Stomach (tissue), 4 donors: ENCODE measurements around the gene CPB1.

Source experiments
- EP300 ChIP-seq: sonication (generic); formaldehyde crosslinking; IDR thresholded peaks from one replicate; pipeline ENCODE4 v1.6.1; 2017; ENCODE audit warnings: antibody characterized with exemption
- POLR2A ChIP-seq, 4 donors: fragments of 450-650 bp; IDR thresholded peaks; one replicate each; pipeline ENCODE4 v1.6.1; 2016; ENCODE audit warnings: antibody characterized with exemption in 4 of 4, control low read depth in 2 of 4, mild to moderate bottlenecking in 1 of 4, moderate library complexity in 1 of 4
- POLR2AphosphoS5 ChIP-seq, 3 donors: sonication (generic); formaldehyde crosslinking; IDR thresholded peaks; one replicate each; pipeline ENCODE4 v1.6.1; 2016; ENCODE audit warnings: antibody characterized with exemption in 3 of 3
- TF ChIP-seq, protein P1 (sequence below), 7 experiments: fragments of 450-650 bp in 4 of 7; fragments of 200-600 bp in 3 of 7; sonication (generic) in 3 of 7; IDR thresholded peaks; one replicate each; pipeline ENCODE4 v1.5.1; 2016 to 2019; ENCODE audit warnings: antibody characterized with exemption in 7 of 7, control low read depth in 2 of 7, mild to moderate bottlenecking in 1 of 7

DNA sequence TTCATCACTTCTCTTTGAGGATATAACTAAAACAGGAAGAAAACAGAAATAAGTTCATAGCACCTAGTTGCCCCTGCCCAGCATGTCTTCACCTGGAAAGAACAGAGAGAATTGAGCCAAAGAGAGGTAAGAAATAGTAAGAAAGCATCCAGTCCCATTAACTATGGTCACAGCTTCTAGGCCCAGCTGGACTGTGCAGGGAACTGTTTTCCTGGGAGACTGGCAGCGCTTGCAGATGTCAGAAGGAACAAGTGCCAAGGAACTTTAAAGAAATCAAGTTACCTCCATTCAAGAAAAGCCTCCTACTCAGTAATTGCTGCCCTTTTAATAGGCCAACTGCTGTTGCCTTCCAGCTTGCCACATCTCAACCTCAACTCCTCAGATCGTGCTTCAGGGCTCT lies 17.8 kb upstream of the CPB1 start:
- TF ChIP-seq, protein P1, sequence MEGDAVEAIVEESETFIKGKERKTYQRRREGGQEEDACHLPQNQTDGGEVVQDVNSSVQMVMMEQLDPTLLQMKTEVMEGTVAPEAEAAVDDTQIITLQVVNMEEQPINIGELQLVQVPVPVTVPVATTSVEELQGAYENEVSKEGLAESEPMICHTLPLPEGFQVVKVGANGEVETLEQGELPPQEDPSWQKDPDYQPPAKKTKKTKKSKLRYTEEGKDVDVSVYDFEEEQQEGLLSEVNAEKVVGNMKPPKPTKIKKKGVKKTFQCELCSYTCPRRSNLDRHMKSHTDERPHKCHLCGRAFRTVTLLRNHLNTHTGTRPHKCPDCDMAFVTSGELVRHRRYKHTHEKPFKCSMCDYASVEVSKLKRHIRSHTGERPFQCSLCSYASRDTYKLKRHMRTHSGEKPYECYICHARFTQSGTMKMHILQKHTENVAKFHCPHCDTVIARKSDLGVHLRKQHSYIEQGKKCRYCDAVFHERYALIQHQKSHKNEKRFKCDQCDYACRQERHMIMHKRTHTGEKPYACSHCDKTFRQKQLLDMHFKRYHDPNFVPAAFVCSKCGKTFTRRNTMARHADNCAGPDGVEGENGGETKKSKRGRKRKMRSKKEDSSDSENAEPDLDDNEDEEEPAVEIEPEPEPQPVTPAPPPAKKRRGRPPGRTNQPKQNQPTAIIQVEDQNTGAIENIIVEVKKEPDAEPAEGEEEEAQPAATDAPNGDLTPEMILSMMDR (IDR thresholded peaks at IDR 0.05) = no peak
- TF ChIP-seq POLR2A (IDR thresholded peaks at IDR 0.05) (no peak), POLR2AphosphoS5 (IDR thresholded peaks at IDR 0.05) (no peak), EP300 (no peak)
